Calu3 (cell line): Measurements from ENCODE around the gene CORO1C. TPM values are rescaled to one million over a fixed set of nuclear protein-coding genes. Genes with fewer than 3 reads are reported as not detected.
A peak's percentile ranks its signal among the peaks of the same experiment; 100 is the strongest.

Source experiments
- BruUV-seq: library from RNA; stranded (reverse); fragments of 400-500 nt; replicated peaks from 2 replicates; lab custom pipeline; 2021; lab: Mats Ljungman, UMichigan
- CTCF ChIA-PET: fragments of 300-600 bp; sonication (Branson Sonifier 250); formaldehyde crosslinking; loops from one replicate; lab custom pipeline; 2022; ENCODE audit warnings: antibody characterized with exemption; lab: Charles Lee
- DNase-seq: peaks from one replicate; pipeline ENCODE4 v3.0.0; 2022
- H3K27ac Mint-ChIP-seq: one replicate; pipeline ENCODE4 v1.8.0; 2022; ENCODE audit warnings: mixed read lengths; ENCODE audit not compliant: unreplicated experiment
- H3K27me3 Mint-ChIP-seq: one replicate; pipeline ENCODE4 v1.8.0; 2022; ENCODE audit warnings: mixed read lengths; ENCODE audit not compliant: unreplicated experiment
- H3K36me3 Mint-ChIP-seq: one replicate; pipeline ENCODE4 v1.8.0; 2022; ENCODE audit warnings: mild to moderate bottlenecking, moderate library complexity, mixed read lengths; ENCODE audit not compliant: insufficient read depth, unreplicated experiment
- H3K4me1 Mint-ChIP-seq: one replicate; pipeline ENCODE4 v1.8.0; 2022; ENCODE audit warnings: mild to moderate bottlenecking, low read depth, mixed read lengths; ENCODE audit not compliant: unreplicated experiment
- H3K4me3 Mint-ChIP-seq: one replicate; pipeline ENCODE4 v1.8.0; 2022; ENCODE audit warnings: mild to moderate bottlenecking, low read depth, moderate library complexity, mixed read lengths; ENCODE audit not compliant: unreplicated experiment
- H3K9me3 Mint-ChIP-seq: one replicate; pipeline ENCODE4 v1.8.0; 2022; ENCODE audit warnings: low read depth, mixed read lengths; ENCODE audit not compliant: unreplicated experiment
- intact Hi-C: fragments of 100-400 bp; cut with micrococcal nuclease; formaldehyde crosslinking; loops from one replicate; pipeline ENCODE4 v1.10.0; 2022; ENCODE audit not compliant: unreplicated experiment
- total RNA-seq: library from RNA; stranded (reverse); gene quantifications from 2 replicates; pipeline ENCODE4 v1.2.3, GENCODE V29; 2022
- TF ChIP-seq, protein P1 (sequence below): fragments of 200-600 bp; IDR thresholded peaks from one replicate; pipeline ENCODE4 v1.8.0; 2022; ENCODE audit warnings: antibody characterized with exemption; ENCODE audit not compliant: unreplicated experiment

The CORO1C gene
- total RNA-seq, 1 experiment from 2014 or later = 252 TPM

- H3K36me3 Mint-ChIP-seq = peaks cover 60% of the 10 kb centered on the region
- H3K9me3 Mint-ChIP-seq = no peaks in the 10 kb centered on the region
- no TSS peak for BruUV-seq
- H3K27ac Mint-ChIP-seq = peak overlapping the region; percentile 30
- no peak for DNase-seq
- CTCF ChIA-PET = no interaction called here
- peaks cover 9% of the 10 kb centered on the region for H3K4me1 Mint-ChIP-seq
- no peak overlapping the region for H3K4me3 Mint-ChIP-seq
- intact Hi-C loops = no loop called here
- TF ChIP-seq, protein P1, sequence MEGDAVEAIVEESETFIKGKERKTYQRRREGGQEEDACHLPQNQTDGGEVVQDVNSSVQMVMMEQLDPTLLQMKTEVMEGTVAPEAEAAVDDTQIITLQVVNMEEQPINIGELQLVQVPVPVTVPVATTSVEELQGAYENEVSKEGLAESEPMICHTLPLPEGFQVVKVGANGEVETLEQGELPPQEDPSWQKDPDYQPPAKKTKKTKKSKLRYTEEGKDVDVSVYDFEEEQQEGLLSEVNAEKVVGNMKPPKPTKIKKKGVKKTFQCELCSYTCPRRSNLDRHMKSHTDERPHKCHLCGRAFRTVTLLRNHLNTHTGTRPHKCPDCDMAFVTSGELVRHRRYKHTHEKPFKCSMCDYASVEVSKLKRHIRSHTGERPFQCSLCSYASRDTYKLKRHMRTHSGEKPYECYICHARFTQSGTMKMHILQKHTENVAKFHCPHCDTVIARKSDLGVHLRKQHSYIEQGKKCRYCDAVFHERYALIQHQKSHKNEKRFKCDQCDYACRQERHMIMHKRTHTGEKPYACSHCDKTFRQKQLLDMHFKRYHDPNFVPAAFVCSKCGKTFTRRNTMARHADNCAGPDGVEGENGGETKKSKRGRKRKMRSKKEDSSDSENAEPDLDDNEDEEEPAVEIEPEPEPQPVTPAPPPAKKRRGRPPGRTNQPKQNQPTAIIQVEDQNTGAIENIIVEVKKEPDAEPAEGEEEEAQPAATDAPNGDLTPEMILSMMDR = no peak
- H3K27me3 Mint-ChIP-seq = no peaks in the 10 kb centered on the region
Observed at GRCh38 chr12:108675792-108676191, 55.5 kb downstream of the CORO1C start.

GRCh38 chr12:108672054-108672453 is 59.3 kb downstream of the CORO1C start:
- CTCF ChIA-PET = no interaction called here
- intact Hi-C loops = no loop called here
- DNase-seq = no peak
- H3K4me3 Mint-ChIP-seq = no peak overlapping the region
- no TSS peak for BruUV-seq
- H3K27ac Mint-ChIP-seq = no peak overlapping the region
- no peaks in the 10 kb centered on the region for H3K9me3 Mint-ChIP-seq
- H3K27me3 Mint-ChIP-seq = no peaks in the 10 kb centered on the region
- TF ChIP-seq, protein P1 = no peak
- H3K4me1 Mint-ChIP-seq = peaks cover 15% of the 10 kb centered on the region
- peaks cover 54% of the 10 kb centered on the region for H3K36me3 Mint-ChIP-seq

DNA sequence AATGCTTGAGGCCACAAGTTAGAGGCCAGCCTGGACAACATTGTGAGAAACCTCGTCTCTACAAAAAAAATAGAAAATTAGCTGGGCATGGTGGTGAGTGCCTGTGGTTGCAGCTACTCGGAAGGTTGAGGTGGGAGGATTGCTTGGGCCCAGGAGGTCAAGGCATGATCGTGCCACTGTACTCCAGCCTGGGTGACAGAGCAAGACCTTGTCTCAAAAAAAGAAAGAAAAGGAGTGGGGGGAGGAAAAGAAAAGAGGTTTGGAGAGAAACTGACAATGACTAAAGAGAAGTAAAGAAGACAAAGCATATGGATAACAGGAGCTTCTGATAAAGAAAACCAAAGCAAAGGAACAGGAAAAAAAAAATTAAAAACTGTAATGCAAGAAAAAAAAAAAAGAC is 60.2 kb downstream of the CORO1C start:
- Mint-ChIP-seq H3K27ac (peak overlapping the region; percentile 25), H3K9me3 (no peaks in the 10 kb centered on the region), H3K36me3 (peaks cover 52% of the 10 kb centered on the region), H3K27me3 (no peaks in the 10 kb centered on the region), H3K4me3 (no peak overlapping the region), H3K4me1 (peaks cover 15% of the 10 kb centered on the region)
- CTCF ChIA-PET = interaction anchor here (0.5 to 1.0 kb wide), 3 partner anchors 9 to 22 kb away, joined by 3 read pairs; no protein-coding TSS in a partner anchor
- intact Hi-C loops = no loop called here
- DNase-seq = no peak
- TF ChIP-seq, protein P1 = no peak
- no TSS peak for BruUV-seq

- BruUV-seq = no TSS peak
- TF ChIP-seq, protein P1 = no peak
- CTCF ChIA-PET = interaction anchor here (0.5 to 1.2 kb wide), 3 partner anchors 8 to 130 kb away, joined by 3 to 6 read pairs (median 3); no protein-coding TSS in a partner anchor
- no peak for DNase-seq
- H3K4me1 Mint-ChIP-seq = peaks cover 15% of the 10 kb centered on the region
- peak overlapping the region; percentile 64 for H3K27ac Mint-ChIP-seq
- H3K4me3 Mint-ChIP-seq = no peak overlapping the region
- intact Hi-C loops = no loop called here
- H3K27me3 Mint-ChIP-seq = no peaks in the 10 kb centered on the region
- peaks cover 47% of the 10 kb centered on the region for H3K36me3 Mint-ChIP-seq
- H3K9me3 Mint-ChIP-seq = no peaks in the 10 kb centered on the region
Observed at GRCh38 chr12:108670066-108670631, 61.2 kb downstream of the CORO1C start.
